Measurements from ENCODE around the gene PRKAB1.

The PRKAB1 gene

GRCh38 chr12:119660076-119660475, 7.9 kb upstream of the PRKAB1 start:
- Histone ChIP-seq H3K4me1 (peaks cover 2% of the 10 kb centered on the region), H3K36me3 (no peaks in the 10 kb centered on the region), H3K4me2 (no peak overlapping the region), H3K9ac (no peak overlapping the region), H3K4me3 (no peak overlapping the region), H3K9me3 (peaks cover 7% of the 10 kb centered on the region; the same call in 1 of the 2 replicates), H3K27me3 (no peaks in the 10 kb centered on the region), H4K20me1 (no peaks in the 10 kb centered on the region), H3K27ac (no peak overlapping the region)
- TF ChIP-seq Cebpa-rat (IDR thresholded peaks at IDR 0.05): no peak

- Histone ChIP-seq H3K4me3 (no peak overlapping the region), H3K27me3 (no peaks in the 10 kb centered on the region), H3K9me3 (no peaks in the 10 kb centered on the region), H4K20me1 (no peaks in the 10 kb centered on the region), H3K4me2 (no peak overlapping the region), H3K36me3 (no peaks in the 10 kb centered on the region), H3K27ac (no peak overlapping the region), H3K9ac (no peak overlapping the region), H3K4me1 (peaks cover 20% of the 10 kb centered on the region)
- TF ChIP-seq Cebpa-rat (IDR thresholded peaks at IDR 0.05): no peak
These were observed 6.1 kb upstream of the PRKAB1 start for GRCh38 chr12:119661882-119662281.

- H3K27me3 ChIP-seq: no peaks in the 10 kb centered on the region
- no peak for TF ChIP-seq Cebpa-rat (IDR thresholded peaks at IDR 0.05)
- H3K27ac ChIP-seq: no peak overlapping the region
- no peaks in the 10 kb centered on the region for H3K9me3 ChIP-seq
- H3K4me3 ChIP-seq: no peak overlapping the region
- peaks cover 3% of the 10 kb centered on the region; the same call in 1 of the 2 replicates for H3K36me3 ChIP-seq
- peaks cover 35% of the 10 kb centered on the region for H3K4me1 ChIP-seq
- H3K9ac ChIP-seq: no peak overlapping the region
- H4K20me1 ChIP-seq: peaks cover 2% of the 10 kb centered on the region; the same call in 1 of the 2 replicates
- H3K4me2 ChIP-seq: no peak overlapping the region
These were observed 3.3 kb upstream of the PRKAB1 start for GRCh38 chr12:119664642-119665041.

- peak overlapping the region; percentile 91 for H3K4me2 ChIP-seq
These were observed 2.6 kb upstream of the PRKAB1 start for GRCh38 chr12:119665164-119665929.

GRCh38 chr12:119666226-119666795, 1.6 kb upstream of the PRKAB1 start:
- H3K4me3 ChIP-seq: peak overlapping the region; percentile 96
- no peak for TF ChIP-seq Cebpa-rat (IDR thresholded peaks at IDR 0.05)
- H3K4me1 ChIP-seq: peaks cover 45% of the 10 kb centered on the region
- H3K36me3 ChIP-seq: peaks cover 19% of the 10 kb centered on the region
- peaks cover 18% of the 10 kb centered on the region; the same call in 1 of the 2 replicates for H4K20me1 ChIP-seq
- H3K4me2 ChIP-seq: peak overlapping the region; percentile 91
- no peaks in the 10 kb centered on the region for H3K27me3 ChIP-seq
- H3K9ac ChIP-seq: peak overlapping the region; percentile 97
- H3K9me3 ChIP-seq: no peaks in the 10 kb centered on the region
- peak overlapping the region; percentile 44 for H3K27ac ChIP-seq

More at GRCh38 chr12:119665164-119665929, 2.6 kb upstream of the PRKAB1 start:
- TF ChIP-seq Cebpa-rat (IDR thresholded peaks at IDR 0.05): no peak
- H3K4me3 ChIP-seq: no peak overlapping the region; the same call in 1 of the 2 replicates
- no peaks in the 10 kb centered on the region for H3K9me3 ChIP-seq
- H3K27me3 ChIP-seq: no peaks in the 10 kb centered on the region
- H4K20me1 ChIP-seq: peaks cover 9% of the 10 kb centered on the region; the same call in 1 of the 2 replicates
- H3K36me3 ChIP-seq: peaks cover 10% of the 10 kb centered on the region; the same call in 1 of the 2 replicates
- peaks cover 42% of the 10 kb centered on the region for H3K4me1 ChIP-seq
- peak overlapping the region; percentile 44; the same call in 1 of the 2 replicates for H3K27ac ChIP-seq
- no peak overlapping the region for H3K9ac ChIP-seq

- Histone ChIP-seq H3K9ac (peak overlapping the region; percentile 97), H3K9me3 (no peaks in the 10 kb centered on the region), H3K4me3 (peak overlapping the region; percentile 96), H4K20me1 (peaks cover 25% of the 10 kb centered on the region; the same call in 1 of the 2 replicates), H3K27ac (peak overlapping the region; percentile 44), H3K4me2 (peak overlapping the region; percentile 91), H3K36me3 (peaks cover 27% of the 10 kb centered on the region), H3K27me3 (no peaks in the 10 kb centered on the region), H3K4me1 (peaks cover 45% of the 10 kb centered on the region)
- TF ChIP-seq Cebpa-rat (IDR thresholded peaks at IDR 0.05): no peak
These were observed 895 bp upstream of the PRKAB1 start for GRCh38 chr12:119666900-119667576.

- TF ChIP-seq Cebpa-rat (IDR thresholded peaks at IDR 0.05): no peak
- Histone ChIP-seq H3K27ac (peak overlapping the region; percentile 98), H3K4me2 (peak overlapping the region; percentile 91), H3K9me3 (no peaks in the 10 kb centered on the region), H3K4me3 (peak overlapping the region; percentile 96), H3K4me1 (peaks cover 53% of the 10 kb centered on the region), H4K20me1 (peaks cover 36% of the 10 kb centered on the region; the same call in 1 of the 2 replicates), H3K27me3 (no peaks in the 10 kb centered on the region), H3K9ac (peak overlapping the region; percentile 97), H3K36me3 (peaks cover 40% of the 10 kb centered on the region)
These were observed 450 bp downstream of the PRKAB1 start for GRCh38 chr12:119668324-119668841.

GRCh38 chr12:119669744-119670472, 2.0 kb downstream of the PRKAB1 start:
- peak overlapping the region; percentile 50 for H3K4me2 ChIP-seq
- peaks cover 55% of the 10 kb centered on the region for H3K36me3 ChIP-seq
- H3K27ac ChIP-seq: no peak overlapping the region
- H3K4me3 ChIP-seq: no peak overlapping the region
- H4K20me1 ChIP-seq: peaks cover 48% of the 10 kb centered on the region; the same call in 1 of the 2 replicates
- H3K9me3 ChIP-seq: no peaks in the 10 kb centered on the region
- H3K4me1 ChIP-seq: peaks cover 59% of the 10 kb centered on the region
- no peaks in the 10 kb centered on the region for H3K27me3 ChIP-seq
- no peak for TF ChIP-seq Cebpa-rat (IDR thresholded peaks at IDR 0.05)
- peak overlapping the region; percentile 54; the same call in 1 of the 2 replicates for H3K9ac ChIP-seq

GRCh38 chr12:119671070-119671469, 3.1 kb downstream of the PRKAB1 start:
- no peaks in the 10 kb centered on the region for H3K27me3 ChIP-seq
- H4K20me1 ChIP-seq: peaks cover 59% of the 10 kb centered on the region
- peaks cover 47% of the 10 kb centered on the region for H3K4me1 ChIP-seq
- H3K4me2 ChIP-seq: no peak overlapping the region; the same call in 1 of the 2 replicates
- H3K9ac ChIP-seq: no peak overlapping the region
- TF ChIP-seq Cebpa-rat (IDR thresholded peaks at IDR 0.05): no peak
- H3K27ac ChIP-seq: no peak overlapping the region
- no peaks in the 10 kb centered on the region for H3K9me3 ChIP-seq
- H3K4me3 ChIP-seq: no peak overlapping the region
- peaks cover 67% of the 10 kb centered on the region for H3K36me3 ChIP-seq

Measured in BLaER1 (cell line).